DOHH2 (cell line): ENCODE data around the gene PLEKHS1.

Experiments
- H3F3A ChIP-seq: fragments of 200-600 bp; sonication (generic), shearing (Covaris generic); 2 replicates; pipeline ENCODE4 v1.6.0; 2016; ENCODE audit warnings: antibody characterized with exemption, mild to moderate bottlenecking; ENCODE audit not compliant: control insufficient read depth, insufficient read depth
- H3K27ac ChIP-seq: fragments of 200-600 bp; sonication (generic); 2 replicates; pipeline ENCODE4 v1.5.1; 2014; ENCODE audit warnings: low read depth, mild to moderate bottlenecking, low read length, moderate library complexity
- H3K27me3 ChIP-seq: fragments of 200-600 bp; sonication (generic); 2 replicates; pipeline ENCODE4 v1.6.1; 2014; ENCODE audit warnings: mild to moderate bottlenecking, low read length, mixed read lengths; ENCODE audit not compliant: control insufficient read depth
- H3K36me3 ChIP-seq: fragments of 200-600 bp; sonication (generic); 2 replicates; pipeline ENCODE4 v1.6.1; 2014; ENCODE audit warnings: mild to moderate bottlenecking, low read length, moderate library complexity, mixed read lengths; ENCODE audit not compliant: control insufficient read depth
- H3K4me1 ChIP-seq: fragments of 200-600 bp; sonication (generic); 2 replicates; pipeline ENCODE4 v1.6.1; 2014; ENCODE audit warnings: mild to moderate bottlenecking, low read length, mixed read lengths; ENCODE audit not compliant: control insufficient read depth
- H3K4me2 ChIP-seq: fragments of 200-600 bp; sonication (generic); 2 replicates; pipeline ENCODE4 v1.6.0; 2014; ENCODE audit warnings: mild to moderate bottlenecking, low read length, moderate library complexity
- H3K4me3 ChIP-seq: fragments of 200-600 bp; sonication (generic); 2 replicates; pipeline ENCODE4 v1.5.1; 2014; ENCODE audit warnings: mild to moderate bottlenecking, low read length, mixed read lengths
- H3K79me2 ChIP-seq: fragments of 200-600 bp; sonication (generic); 2 replicates; pipeline ENCODE4 v1.6.1; 2014; ENCODE audit warnings: mild to moderate bottlenecking, low read length, mixed read lengths; ENCODE audit not compliant: control insufficient read depth
- H3K9me2 ChIP-seq: fragments of 200-600 bp; sonication (generic); replicated peaks from 2 replicates; pipeline ENCODE4 v1.6.1; 2014; ENCODE audit warnings: mild to moderate bottlenecking, low read length, mixed read lengths; ENCODE audit not compliant: control insufficient read depth
- H3K9me3 ChIP-seq: fragments of 200-600 bp; sonication (generic); 2 replicates; pipeline ENCODE4 v1.6.1; 2014; ENCODE audit warnings: antibody characterized with exemption, low read length, mixed read lengths; ENCODE audit not compliant: control insufficient read depth, insufficient read depth
- H4K20me1 ChIP-seq: fragments of 200-600 bp; sonication (generic); 2 replicates; pipeline ENCODE4 v1.6.0; 2014; ENCODE audit warnings: low read depth, mild to moderate bottlenecking, antibody characterized with exemption, low read length, moderate library complexity; ENCODE audit not compliant: control insufficient read depth, insufficient read depth
- EZH2phosphoT487 ChIP-seq: fragments of 200-600 bp; sonication (generic); IDR thresholded peaks from 2 replicates; pipeline ENCODE4 v1.6.1; 2017; ENCODE audit warnings: borderline replicate concordance, mild to moderate bottlenecking, antibody characterized with exemption, low read length, moderate library complexity, mixed read lengths
- TF ChIP-seq, protein P1 (sequence below): fragments of 200-600 bp; sonication (generic); IDR thresholded peaks from one replicate; pipeline ENCODE4 v1.5.1; 2014; ENCODE audit warnings: antibody characterized with exemption, mild to moderate bottlenecking, low read depth, low read length; ENCODE audit not compliant: poor library complexity, severe bottlenecking

Gene PLEKHS1

DNA sequence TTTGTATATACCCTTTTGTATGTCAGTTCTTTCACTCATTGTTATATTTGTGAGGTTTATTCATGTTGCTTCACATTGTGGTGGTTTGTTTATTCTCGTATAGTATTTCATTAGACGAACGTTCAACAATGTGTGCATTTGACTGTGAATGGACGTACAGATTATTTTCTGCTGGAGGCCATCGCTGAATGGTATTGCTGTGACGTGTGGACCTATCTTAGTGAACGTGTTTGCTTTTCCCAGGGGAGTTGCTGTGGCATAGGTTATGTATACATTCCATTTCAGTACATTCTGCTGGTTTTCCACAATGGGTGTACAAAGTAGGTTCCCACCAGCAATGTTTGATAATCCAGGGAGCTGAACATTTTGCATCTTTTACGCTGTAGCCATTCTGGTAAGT, 31.1 kb upstream of the PLEKHS1 start:
- no peaks in the 10 kb centered on the region for H3F3A ChIP-seq
- H4K20me1 ChIP-seq: no peaks in the 10 kb centered on the region
- no peaks in the 10 kb centered on the region for H3K27me3 ChIP-seq
- H3K79me2 ChIP-seq: no peaks in the 10 kb centered on the region
- no peak overlapping the region for H3K27ac ChIP-seq
- peaks cover 9% of the 10 kb centered on the region for H3K4me1 ChIP-seq
- H3K4me3 ChIP-seq: no peak overlapping the region
- TF ChIP-seq EZH2phosphoT487: no peak
- TF ChIP-seq, protein P1, sequence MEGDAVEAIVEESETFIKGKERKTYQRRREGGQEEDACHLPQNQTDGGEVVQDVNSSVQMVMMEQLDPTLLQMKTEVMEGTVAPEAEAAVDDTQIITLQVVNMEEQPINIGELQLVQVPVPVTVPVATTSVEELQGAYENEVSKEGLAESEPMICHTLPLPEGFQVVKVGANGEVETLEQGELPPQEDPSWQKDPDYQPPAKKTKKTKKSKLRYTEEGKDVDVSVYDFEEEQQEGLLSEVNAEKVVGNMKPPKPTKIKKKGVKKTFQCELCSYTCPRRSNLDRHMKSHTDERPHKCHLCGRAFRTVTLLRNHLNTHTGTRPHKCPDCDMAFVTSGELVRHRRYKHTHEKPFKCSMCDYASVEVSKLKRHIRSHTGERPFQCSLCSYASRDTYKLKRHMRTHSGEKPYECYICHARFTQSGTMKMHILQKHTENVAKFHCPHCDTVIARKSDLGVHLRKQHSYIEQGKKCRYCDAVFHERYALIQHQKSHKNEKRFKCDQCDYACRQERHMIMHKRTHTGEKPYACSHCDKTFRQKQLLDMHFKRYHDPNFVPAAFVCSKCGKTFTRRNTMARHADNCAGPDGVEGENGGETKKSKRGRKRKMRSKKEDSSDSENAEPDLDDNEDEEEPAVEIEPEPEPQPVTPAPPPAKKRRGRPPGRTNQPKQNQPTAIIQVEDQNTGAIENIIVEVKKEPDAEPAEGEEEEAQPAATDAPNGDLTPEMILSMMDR: no peak
- H3K9me2 ChIP-seq: no peaks in the 10 kb centered on the region
- no peaks in the 10 kb centered on the region for H3K9me3 ChIP-seq
- H3K4me2 ChIP-seq: no peak overlapping the region
- H3K36me3 ChIP-seq: no peaks in the 10 kb centered on the region

DNA sequence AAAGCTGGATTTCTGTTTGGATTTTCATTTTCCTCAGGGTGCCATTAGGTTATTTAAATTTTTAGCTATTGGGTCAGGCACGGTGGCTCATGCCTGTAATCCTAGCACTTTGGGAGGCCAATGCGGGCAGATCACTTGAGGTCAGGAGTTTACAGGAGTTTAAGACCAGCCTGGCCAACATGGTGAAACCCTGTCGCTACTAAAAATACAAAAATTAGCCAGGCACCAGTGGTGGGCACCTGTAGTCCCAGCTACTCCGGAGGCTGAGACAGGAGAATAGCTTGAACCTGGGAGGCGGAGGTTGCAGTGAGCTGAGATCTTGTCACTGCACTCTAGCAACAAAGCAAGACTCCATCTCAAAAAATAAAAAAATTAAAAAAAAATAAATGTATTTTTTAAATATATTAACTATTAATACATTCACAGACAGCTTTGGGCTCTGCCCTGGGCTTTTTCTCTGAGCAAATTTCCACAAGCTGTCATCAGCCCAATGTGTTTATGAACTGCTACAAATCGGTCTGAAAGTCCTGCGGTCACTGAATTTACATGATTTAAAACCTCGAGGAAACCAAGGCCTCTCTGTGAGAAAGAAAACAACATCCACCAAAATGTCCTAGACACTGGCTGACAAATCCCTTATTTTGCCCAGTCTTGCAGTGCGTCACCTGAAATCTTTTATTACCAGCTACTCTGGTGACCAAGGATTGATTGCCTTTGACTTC, 19.2 kb upstream of the PLEKHS1 start:
- no peak overlapping the region for H3K4me3 ChIP-seq
- no peaks in the 10 kb centered on the region for H3K4me1 ChIP-seq
- H3K27me3 ChIP-seq: no peaks in the 10 kb centered on the region
- H3K4me2 ChIP-seq: no peak overlapping the region
- TF ChIP-seq EZH2phosphoT487: no peak
- TF ChIP-seq, protein P1: no peak
- H3F3A ChIP-seq: no peaks in the 10 kb centered on the region
- H3K79me2 ChIP-seq: no peaks in the 10 kb centered on the region
- H4K20me1 ChIP-seq: no peaks in the 10 kb centered on the region
- no peaks in the 10 kb centered on the region for H3K36me3 ChIP-seq
- no peaks in the 10 kb centered on the region for H3K9me2 ChIP-seq
- no peaks in the 10 kb centered on the region for H3K9me3 ChIP-seq
- no peak overlapping the region for H3K27ac ChIP-seq

DNA sequence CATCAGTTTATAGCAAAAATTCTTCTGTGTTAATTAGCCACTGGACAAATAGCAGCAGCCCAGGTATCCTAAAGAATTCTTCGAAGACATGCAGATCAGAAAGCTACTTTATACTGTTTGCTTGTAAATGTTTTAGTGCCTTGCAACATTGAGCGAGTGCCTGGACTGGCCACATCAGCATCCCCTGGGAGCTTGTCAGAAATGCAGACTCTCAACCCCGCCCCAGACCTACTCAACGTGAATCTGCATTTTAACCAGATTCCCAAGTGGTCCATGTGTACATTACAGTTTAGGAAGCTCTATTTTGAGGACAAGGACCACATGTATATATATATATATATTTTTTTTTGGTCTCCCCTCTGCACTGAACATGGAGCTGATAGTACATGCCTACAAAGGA, 18.5 kb upstream of the PLEKHS1 start:
- Histone ChIP-seq H3K4me1 (no peaks in the 10 kb centered on the region), H3K4me2 (no peak overlapping the region), H3F3A (no peaks in the 10 kb centered on the region), H3K9me3 (no peaks in the 10 kb centered on the region), H3K9me2 (no peaks in the 10 kb centered on the region), H3K4me3 (no peak overlapping the region), H3K36me3 (no peaks in the 10 kb centered on the region), H3K79me2 (no peaks in the 10 kb centered on the region), H4K20me1 (no peaks in the 10 kb centered on the region), H3K27me3 (no peaks in the 10 kb centered on the region), H3K27ac (no peak overlapping the region)
- TF ChIP-seq EZH2phosphoT487: no peak
- TF ChIP-seq, protein P1: no peak
